WTC11 (cell line): ENCODE data around the gene MSLN. TPM values are rescaled to one million over a fixed set of nuclear protein-coding genes. Genes with fewer than 3 reads are reported as not detected.

Experiments
- ATAC-seq: fragments of 200-7000 bp; cut with Tn5 transposase; 2 replicates; pipeline ENCODE4 v1.10.0; 2021; ENCODE audit warnings: mild to moderate bottlenecking, moderate library complexity
- CTCF ChIA-PET: fragments of 300-600 bp; sonication (Branson Sonifier 250); formaldehyde crosslinking; loops from one replicate; lab custom pipeline; 2021; ENCODE audit warnings: antibody characterized with exemption; lab: Charles Lee
- POLR2A ChIA-PET: fragments of 350-600 bp; sonication (Branson Sonifier 250); formaldehyde crosslinking; loops from one replicate; lab custom pipeline; 2021; ENCODE audit warnings: antibody characterized with exemption; lab: Charles Lee
- DNase-seq: peaks from one replicate; pipeline ENCODE4 v3.0.0; 2021; ENCODE audit warnings: low spot score
- H3K27ac Mint-ChIP-seq: 2 replicates; pipeline ENCODE4 v1.8.0; 2021; ENCODE audit warnings: mixed read lengths
- H3K27me3 Mint-ChIP-seq: 2 replicates; pipeline ENCODE4 v1.8.0; 2021; ENCODE audit warnings: low read depth, mild to moderate bottlenecking, moderate library complexity, mixed read lengths
- H3K36me3 Mint-ChIP-seq: 2 replicates; pipeline ENCODE4 v1.8.0; 2021; ENCODE audit warnings: mixed read lengths
- H3K4me1 Mint-ChIP-seq: 2 replicates; pipeline ENCODE4 v1.8.0; 2022; ENCODE audit warnings: mixed read lengths
- H3K4me3 Mint-ChIP-seq: 2 replicates; pipeline ENCODE4 v1.8.0; 2021; ENCODE audit warnings: mild to moderate bottlenecking, moderate library complexity, mixed read lengths
- H3K9me3 Mint-ChIP-seq: 2 replicates; pipeline ENCODE4 v1.8.0; 2021; ENCODE audit warnings: mixed read lengths
- ELF4 ChIP-seq: sonication (generic); formaldehyde crosslinking; IDR thresholded peaks from 2 replicates; pipeline ENCODE4 v1.8.1; 2022; ENCODE audit warnings: low read depth, mild to moderate bottlenecking, moderate library complexity, missing genetic modification reagents
- EMX1 ChIP-seq: fragments of 250-450 bp; sonication (Bioruptor Pico); IDR thresholded peaks from 2 replicates; pipeline ENCODE4 v1.8.0; 2021; ENCODE audit warnings: mild to moderate bottlenecking
- FOXP1 ChIP-seq: sonication (generic); formaldehyde crosslinking; IDR thresholded peaks from 2 replicates; pipeline ENCODE4 v1.8.0; 2022; ENCODE audit warnings: missing genetic modification reagents, mild to moderate bottlenecking, moderate library complexity, borderline replicate concordance
- JAZF1 ChIP-seq: fragments of 250-450 bp; sonication (Bioruptor Pico); IDR thresholded peaks from 2 replicates; pipeline ENCODE4 v1.9.0; 2021; ENCODE audit warnings: moderate library complexity, mild to moderate bottlenecking, inconsistent platforms
- MAX ChIP-seq: sonication (generic); formaldehyde crosslinking; IDR thresholded peaks from 2 replicates; pipeline ENCODE4 v1.8.0; 2022; ENCODE audit warnings: mild to moderate bottlenecking, missing genetic modification reagents
- NFE2L1 ChIP-seq: sonication (generic); formaldehyde crosslinking; IDR thresholded peaks from 2 replicates; pipeline ENCODE4 v1.8.1; 2023; ENCODE audit warnings: missing genetic modification reagents
- SOX15 ChIP-seq: fragments of 250-450 bp; sonication (Bioruptor Pico); IDR thresholded peaks from 2 replicates; pipeline ENCODE4 v1.9.0; 2021; ENCODE audit warnings: mild to moderate bottlenecking
- TCF7 ChIP-seq: sonication (generic); formaldehyde crosslinking; IDR thresholded peaks from 2 replicates; pipeline ENCODE4 v1.8.0; 2022; ENCODE audit warnings: mild to moderate bottlenecking, low read depth, missing genetic modification reagents, moderate library complexity
- ZBTB43 ChIP-seq: sonication (generic); formaldehyde crosslinking; IDR thresholded peaks from 2 replicates; pipeline ENCODE4 v1.8.1; 2023; ENCODE audit warnings: mild to moderate bottlenecking, missing genetic modification reagents
- ZNF396 ChIP-seq: fragments of 250-450 bp; sonication (Bioruptor Pico); IDR thresholded peaks from 2 replicates; pipeline ENCODE4 v1.8.0; 2021; ENCODE audit warnings: mild to moderate bottlenecking, moderate library complexity, borderline replicate concordance
- ZNF512 ChIP-seq: sonication (generic); formaldehyde crosslinking; IDR thresholded peaks from 2 replicates; pipeline ENCODE4 v1.8.1; 2022; ENCODE audit warnings: missing genetic modification reagents, borderline replicate concordance
- total RNA-seq: library from RNA; stranded (reverse); gene quantifications from 3 replicates; pipeline ENCODE4 v1.2.3, GENCODE V29; 2021
- TF ChIP-seq, protein P1 (sequence below): fragments of 250-450 bp; sonication (Bioruptor Pico); IDR thresholded peaks from 2 replicates; pipeline ENCODE4 v1.9.0; 2021; ENCODE audit warnings: mild to moderate bottlenecking
- TF ChIP-seq, protein P2 (sequence below): fragments of 250-450 bp; sonication (Bioruptor Pico); conservative IDR thresholded peaks from 2 replicates; pipeline ENCODE4 v1.9.0; 2021; ENCODE audit warnings: mild to moderate bottlenecking
- TF ChIP-seq, protein P3 (sequence below): fragments of 200-600 bp; IDR thresholded peaks from 2 replicates; pipeline ENCODE4 v1.8.0; 2022; ENCODE audit warnings: antibody characterized with exemption

The MSLN gene
- total RNA-seq, 1 experiment from 2014 or later, result 0.20 TPM

- Mint-ChIP-seq H3K27me3 (no peaks in the 10 kb centered on the region), H3K36me3 (no peaks in the 10 kb centered on the region), H3K4me3 (no peak overlapping the region), H3K9me3 (no peaks in the 10 kb centered on the region), H3K4me1 (no peaks in the 10 kb centered on the region), H3K27ac (no peak overlapping the region)
- ChIA-PET POLR2A (no interaction called here), CTCF (no interaction called here)
- DNase-seq, result no peak
- TF ChIP-seq, protein P1, sequence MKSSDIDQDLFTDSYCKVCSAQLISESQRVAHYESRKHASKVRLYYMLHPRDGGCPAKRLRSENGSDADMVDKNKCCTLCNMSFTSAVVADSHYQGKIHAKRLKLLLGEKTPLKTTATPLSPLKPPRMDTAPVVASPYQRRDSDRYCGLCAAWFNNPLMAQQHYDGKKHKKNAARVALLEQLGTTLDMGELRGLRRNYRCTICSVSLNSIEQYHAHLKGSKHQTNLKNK, result no peak
- TF ChIP-seq NFE2L1 (CRISPR knock-in tag) (no peak), ZNF396 (CRISPR knock-in tag) (no peak), ZBTB43 (CRISPR knock-in tag) (no peak), JAZF1 (CRISPR knock-in tag) (no peak)
- ATAC-seq, result no peak
These were observed 19.0 kb downstream of the MSLN start for GRCh38 chr16:779561-779960.

GRCh38 chr16:780296-780695, 19.8 kb downstream of the MSLN start:
- POLR2A ChIA-PET, result no interaction called here

More at GRCh38 chr16:780296-780695, 19.8 kb downstream of the MSLN start:
- Mint-ChIP-seq H3K4me3 (no peak overlapping the region), H3K4me1 (no peaks in the 10 kb centered on the region), H3K27me3 (no peaks in the 10 kb centered on the region), H3K36me3 (no peaks in the 10 kb centered on the region), H3K9me3 (no peaks in the 10 kb centered on the region), H3K27ac (no peak overlapping the region)
- DNase-seq, result no peak
- CTCF ChIA-PET, result interaction anchor here (0.6 kb wide), 1 partner anchor 1191 kb away, joined by 3 read pairs; no protein-coding TSS in a partner anchor
- TF ChIP-seq, protein P2, sequence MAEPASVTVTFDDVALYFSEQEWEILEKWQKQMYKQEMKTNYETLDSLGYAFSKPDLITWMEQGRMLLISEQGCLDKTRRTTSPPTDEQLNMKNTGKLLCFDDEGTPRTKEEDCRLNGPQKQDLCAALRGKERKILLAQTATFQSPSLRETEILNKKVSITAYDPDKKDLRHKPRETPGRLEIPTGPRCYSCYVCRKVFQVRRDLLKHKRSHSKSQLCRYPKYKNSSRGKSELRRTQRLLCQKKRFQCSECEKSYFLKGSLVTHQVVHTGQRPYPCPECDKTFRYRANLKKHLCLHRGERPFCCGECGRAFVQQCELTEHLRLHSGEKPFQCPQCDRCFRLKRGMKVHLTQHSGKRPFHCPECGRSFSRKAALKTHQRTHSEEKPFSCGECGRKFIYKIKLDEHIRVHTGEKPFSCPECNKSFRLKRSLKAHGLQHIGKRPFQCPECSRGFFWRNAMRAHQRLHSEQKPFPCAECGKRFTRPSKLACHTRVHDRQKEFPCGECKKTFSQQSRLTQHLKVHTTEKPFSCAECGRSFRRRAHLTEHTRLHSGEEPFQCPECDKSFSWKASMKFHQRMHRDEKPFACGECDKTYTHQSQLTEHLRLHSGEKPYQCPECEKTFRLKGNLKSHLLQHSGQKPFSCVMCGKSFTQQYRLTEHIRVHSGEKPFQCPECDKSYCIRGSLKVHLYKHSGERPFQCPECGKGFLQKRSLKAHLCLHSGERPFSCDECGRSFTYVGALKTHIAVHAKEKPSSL (CRISPR knock-in tag), result no peak
- TF ChIP-seq TCF7 (CRISPR knock-in tag) (no peak), FOXP1 (CRISPR knock-in tag) (no peak), MAX (CRISPR knock-in tag) (no peak), SOX15 (CRISPR knock-in tag) (no peak), ZNF512 (no peak), JAZF1 (CRISPR knock-in tag) (no peak), ELF4 (CRISPR knock-in tag) (no peak), EMX1 (CRISPR knock-in tag) (no peak)
- TF ChIP-seq, protein P3, sequence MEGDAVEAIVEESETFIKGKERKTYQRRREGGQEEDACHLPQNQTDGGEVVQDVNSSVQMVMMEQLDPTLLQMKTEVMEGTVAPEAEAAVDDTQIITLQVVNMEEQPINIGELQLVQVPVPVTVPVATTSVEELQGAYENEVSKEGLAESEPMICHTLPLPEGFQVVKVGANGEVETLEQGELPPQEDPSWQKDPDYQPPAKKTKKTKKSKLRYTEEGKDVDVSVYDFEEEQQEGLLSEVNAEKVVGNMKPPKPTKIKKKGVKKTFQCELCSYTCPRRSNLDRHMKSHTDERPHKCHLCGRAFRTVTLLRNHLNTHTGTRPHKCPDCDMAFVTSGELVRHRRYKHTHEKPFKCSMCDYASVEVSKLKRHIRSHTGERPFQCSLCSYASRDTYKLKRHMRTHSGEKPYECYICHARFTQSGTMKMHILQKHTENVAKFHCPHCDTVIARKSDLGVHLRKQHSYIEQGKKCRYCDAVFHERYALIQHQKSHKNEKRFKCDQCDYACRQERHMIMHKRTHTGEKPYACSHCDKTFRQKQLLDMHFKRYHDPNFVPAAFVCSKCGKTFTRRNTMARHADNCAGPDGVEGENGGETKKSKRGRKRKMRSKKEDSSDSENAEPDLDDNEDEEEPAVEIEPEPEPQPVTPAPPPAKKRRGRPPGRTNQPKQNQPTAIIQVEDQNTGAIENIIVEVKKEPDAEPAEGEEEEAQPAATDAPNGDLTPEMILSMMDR, result no peak
- no peak for ATAC-seq
